K562 (cell line): ENCODE data around the gene NKAPL. TPM values are rescaled to one million over a fixed set of nuclear protein-coding genes. Genes with fewer than 3 reads are reported as not detected.

Experiments used
- E2F6 ChIP-seq, 2 experiments: IDR thresholded peaks; 2 replicates each; pipeline ENCODE4 v1.6.1; 2011; ENCODE audit warnings: borderline replicate concordance in 1 of 2, control low read depth in 1 of 2, low read depth in 1 of 2, low read length in 1 of 2, mild to moderate bottlenecking in 1 of 2, mixed read lengths in 1 of 2, moderate library complexity in 1 of 2; ENCODE audit not compliant: insufficient read depth in 1 of 2, insufficient read length in 1 of 2, poor library complexity in 1 of 2, severe bottlenecking in 1 of 2; ENCODE audit errors: extremely low read depth in 1 of 2
- E4F1 ChIP-seq: fragments of 250-450 bp; sonication (Bioruptor Pico); IDR thresholded peaks from 2 replicates; pipeline ENCODE4 v1.5.0; 2021; ENCODE audit warnings: mild to moderate bottlenecking, borderline replicate concordance
- ELF1 ChIP-seq: fragments of 200-800 bp; sonication (Bioruptor generic); IDR thresholded peaks from 2 replicates; pipeline ENCODE4 v1.6.1; 2016; ENCODE audit warnings: missing genetic modification characterization, missing compliant biosample characterization
- EP300 ChIP-seq: IDR thresholded peaks from 2 replicates; pipeline ENCODE4 v1.6.1; 2012; ENCODE audit warnings: low read length, improper control_type of control experiment
- FOXM1 ChIP-seq, 2 experiments: fragments of 450-650 bp in 1 of 2; sonication (generic) in 1 of 2; formaldehyde crosslinking in 1 of 2; IDR thresholded peaks; 2 replicates each; pipeline versions ENCODE4 v1.6.1 to v1.9.0; 2017 to 2022; ENCODE audit warnings: low read depth in 2 of 2, mild to moderate bottlenecking in 2 of 2, missing genetic modification reagents in 1 of 2, moderate library complexity in 1 of 2
- HDGF ChIP-seq: fragments of 450-650 bp; IDR thresholded peaks from 2 replicates; pipeline ENCODE4 v1.6.1; 2016
- HES1 ChIP-seq: fragments of 450-650 bp; IDR thresholded peaks from 2 replicates; pipeline ENCODE4 v1.6.1; 2016; ENCODE audit warnings: low read depth, mild to moderate bottlenecking, moderate library complexity
- NFIC ChIP-seq: fragments of 450-650 bp; IDR thresholded peaks from 2 replicates; pipeline ENCODE4 v1.6.1; 2017; ENCODE audit warnings: mild to moderate bottlenecking, inconsistent platforms
- PHF21A ChIP-seq: fragments of 450-650 bp; IDR thresholded peaks from 2 replicates; pipeline ENCODE4 v1.6.1; 2017; ENCODE audit warnings: low read depth, borderline replicate concordance
- RBBP5 ChIP-seq: fragments of 200-600 bp; sonication (generic); IDR thresholded peaks from 2 replicates; pipeline ENCODE4 v1.6.1; 2012; ENCODE audit warnings: borderline replicate concordance, mild to moderate bottlenecking, low read length, control low read depth, inconsistent platforms; ENCODE audit not compliant: insufficient read depth, poor library complexity, severe bottlenecking
- RCOR1 ChIP-seq, 2 experiments: IDR thresholded peaks; 2 replicates each; pipeline ENCODE4 v1.6.1; 2012; ENCODE audit warnings: low read depth in 2 of 2, low read length in 2 of 2, borderline replicate concordance in 1 of 2, improper control_type of control experiment in 1 of 2
- TOE1 ChIP-seq, 2 experiments: fragments of 450-650 bp in 1 of 2; sonication (generic) in 1 of 2; formaldehyde crosslinking in 1 of 2; IDR thresholded peaks; 2 replicates each; pipeline versions ENCODE4 v1.7.1 to v1.8.0; 2016 to 2022; ENCODE audit warnings: borderline replicate concordance in 2 of 2, mild to moderate bottlenecking in 2 of 2, antibody characterized with exemption in 1 of 2, inconsistent platforms in 1 of 2, low read depth in 1 of 2, missing genetic modification reagents in 1 of 2, moderate library complexity in 1 of 2
- ZKSCAN8 ChIP-seq: fragments of 200-800 bp; sonication (Bioruptor generic); IDR thresholded peaks from 2 replicates; pipeline ENCODE4 v1.6.1; 2016; ENCODE audit warnings: missing genetic modification characterization, missing compliant biosample characterization
- ZNF511 ChIP-seq: sonication (generic); formaldehyde crosslinking; IDR thresholded peaks from 2 replicates; pipeline ENCODE4 v1.8.0; 2022; ENCODE audit warnings: mild to moderate bottlenecking, missing genetic modification reagents
- polyA plus RNA-seq, 8 experiments: library from polyadenylated mRNA; depleted of rRNA in 4 of 8; stranded (reverse) in 5 of 8; unstranded in 3 of 8; fragments of >200 nt; fragmentation: Nextera tagmentation in 2 of 8; fragmentation: Illumina TruSeq in 1 of 8; extraction: Ambion mirVana in 2 of 8; extraction: Trizol in 1 of 8; gene quantifications; 2 replicates each; pipeline versions ENCODE4 v1.2.1 to v1.2.3, GENCODE V29; 2011 to 2014; ENCODE audit warnings: inconsistent platforms in 1 of 8, missing spikeins in 1 of 8
- total RNA-seq, 7 experiments: library from RNA; depleted of rRNA in 6 of 7; stranded (reverse); fragments of >200 nt in 6 of 7; fragmentation: Illumina TruSeq in 2 of 7; extraction: Trizol in 2 of 7; gene quantifications; 2 replicates each; pipeline versions ENCODE4 v1.2.1 to v1.2.3, GENCODE V29; 2011 to 2021; ENCODE audit warnings: low replicate concordance in 1 of 7

NKAPL gene
- total and polyA plus RNA-seq, 9 of the 15 experiments (the other 6 are each of a cell fraction or from before 2014, with no cell fraction given), result not detected

- TF ChIP-seq E2F6 (IDR thresholded peaks at IDR 0.05; ENCODE audit: borderline replicate concordance in 1 of 2, extremely low read depth in 1 of 2, insufficient read depth in 1 of 2, insufficient read length in 1 of 2, low read depth in 1 of 2, low read length in 1 of 2, poor library complexity in 1 of 2, severe bottlenecking in 1 of 2) (peak; percentile 96 to 99), TOE1 (IDR thresholded peaks at IDR 0.05; ENCODE audit: borderline replicate concordance) (peak; percentile 53; the same call in 1 of the 2 replicates), TOE1 (CRISPR knock-in tag; IDR thresholded peaks at IDR 0.05; ENCODE audit: borderline replicate concordance, low read depth) (0 out of 2 replicates have a peak, but pooled peaks have one; percentile 15), PHF21A (no peak), EP300 (peak; percentile 36; the same call in 1 of the 2 replicates), RCOR1 (IDR thresholded peaks at IDR 0.05; ENCODE audit: borderline replicate concordance in 1 of 2, low read depth in 2 of 2, low read length in 2 of 2) (peak in 1 of 2 experiments; percentile 43; a peak in 1 of 4 replicates), HES1 (no peak), FOXM1 (IDR thresholded peaks at IDR 0.05; ENCODE audit: low read depth) (no peak), FOXM1 (CRISPR knock-in tag; IDR thresholded peaks at IDR 0.05; ENCODE audit: low read depth) (peak; percentile 79), HDGF (no peak), ZNF511 (CRISPR knock-in tag) (0 out of 2 replicates have a peak, but pooled peaks have one; percentile 29), NFIC (peak; percentile 98), ELF1 (tag) (peak; percentile 71), E4F1 (no peak), RBBP5 (peak; percentile 61), ZKSCAN8 (CRISPR knock-in tag) (no peak)
Measured at GRCh38 chr6:28218312-28219248, 40.5 kb upstream of the NKAPL start (continued).
